ENCODE data around the gene ATXN10.

ATXN10 gene

DNA sequence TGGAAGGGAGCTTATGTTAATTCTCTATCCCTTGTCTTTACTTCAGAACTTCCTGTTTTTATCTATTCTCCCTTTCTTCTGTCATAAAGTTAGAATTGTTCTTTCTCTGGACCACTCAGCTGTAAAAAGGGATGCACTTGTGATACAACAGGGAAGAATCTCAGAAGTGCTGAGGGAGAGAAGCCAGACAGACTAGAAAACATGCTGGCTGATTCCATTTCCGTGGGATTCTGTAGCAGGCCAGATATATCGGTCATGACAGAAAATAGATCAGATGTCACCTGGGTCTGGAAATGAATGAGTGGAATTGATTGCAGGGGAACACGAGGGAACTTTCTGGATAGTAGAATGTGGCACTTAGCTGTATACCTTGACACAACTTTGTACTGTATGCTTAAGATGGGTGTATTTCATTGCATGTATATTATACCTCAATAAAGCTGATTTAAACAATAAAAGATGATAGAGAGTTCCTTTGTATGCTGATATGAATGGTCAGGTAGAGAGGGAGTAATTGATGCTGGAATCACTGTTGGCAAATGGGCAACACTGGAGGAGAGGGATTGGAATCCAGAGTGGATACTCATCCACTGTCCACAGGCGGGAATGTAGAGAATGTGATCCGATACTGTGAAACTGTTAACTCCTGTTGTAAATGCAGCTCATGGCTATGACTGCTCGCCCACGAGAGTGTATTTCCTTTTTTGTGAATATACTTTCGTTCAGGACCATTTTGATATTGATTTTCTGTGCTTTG is 59.6 kb downstream of the ATXN10 start:
- Histone ChIP-seq H3K27me3 (ENCODE audit: insufficient read depth, poor library complexity, severe bottlenecking) (no peaks in the 10 kb centered on the region), H3K4me3 (replicated peaks; ENCODE audit: insufficient read depth, low read length) (no peak overlapping the region), H3K27ac (replicated peaks) (no peak overlapping the region)
- TF ChIP-seq CTCF (IDR thresholded peaks at IDR 0.05; ENCODE audit: insufficient read depth, low read length) (no peak), SPI1 (IDR thresholded peaks at IDR 0.05; ENCODE audit: borderline replicate concordance, low read depth) (no peak), POLR2AphosphoS5 (IDR thresholded peaks at IDR 0.05; ENCODE audit: low read depth) (no peak), REST (IDR thresholded peaks at IDR 0.05; ENCODE audit: insufficient replicate concordance, low read depth) (no peak), GABPA (IDR thresholded peaks at IDR 0.05; ENCODE audit: low read depth) (no peak)
- DNase-seq (ENCODE audit: low read depth in 1 of 2, low spot score in 1 of 2), result no peak

GRCh38 chr22:45731798-45732495 is 60.3 kb downstream of the ATXN10 start:
- no peak for TF ChIP-seq SPI1 (IDR thresholded peaks at IDR 0.05; ENCODE audit: borderline replicate concordance, low read depth)
- no peak for TF ChIP-seq GABPA (IDR thresholded peaks at IDR 0.05; ENCODE audit: low read depth)
- no peak for TF ChIP-seq REST (IDR thresholded peaks at IDR 0.05; ENCODE audit: insufficient replicate concordance, low read depth)
- TF ChIP-seq CTCF (IDR thresholded peaks at IDR 0.05; ENCODE audit: insufficient read depth, low read length), result no peak
- DNase-seq (ENCODE audit: low read depth in 1 of 2, low spot score in 1 of 2), result no peak
- Histone ChIP-seq H3K4me3 (replicated peaks; ENCODE audit: insufficient read depth, low read length) (no peak overlapping the region), H3K27me3 (ENCODE audit: insufficient read depth, poor library complexity, severe bottlenecking) (no peaks in the 10 kb centered on the region), H3K27ac (replicated peaks) (no peak overlapping the region)

DNA sequence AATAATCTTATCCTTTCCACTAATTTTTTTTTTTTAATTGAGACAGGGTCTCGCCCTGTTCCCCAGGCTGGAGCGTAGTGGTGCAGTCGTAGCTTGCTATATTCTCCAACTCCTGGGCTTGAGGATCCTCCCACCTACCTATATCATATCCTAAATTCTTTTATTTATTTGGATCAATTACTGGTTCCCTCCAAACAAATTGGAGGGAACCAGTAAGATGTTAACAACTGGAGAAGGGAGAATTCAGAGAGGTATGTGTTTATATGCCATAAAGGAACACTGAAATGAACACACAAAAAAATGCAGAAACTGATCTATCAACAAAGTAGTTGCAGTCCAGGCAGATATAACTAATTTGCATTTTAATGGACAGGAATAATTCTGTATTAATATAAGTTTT is 63.6 kb downstream of the ATXN10 start:
- Histone ChIP-seq H3K27me3 (ENCODE audit: insufficient read depth, poor library complexity, severe bottlenecking) (no peaks in the 10 kb centered on the region), H3K4me3 (replicated peaks; ENCODE audit: insufficient read depth, low read length) (no peak overlapping the region), H3K27ac (replicated peaks) (no peak overlapping the region)
- no peak for DNase-seq (ENCODE audit: low read depth in 1 of 2, low spot score in 1 of 2)
- TF ChIP-seq GABPA (IDR thresholded peaks at IDR 0.05; ENCODE audit: low read depth) (no peak), REST (IDR thresholded peaks at IDR 0.05; ENCODE audit: insufficient replicate concordance, low read depth) (no peak), CTCF (IDR thresholded peaks at IDR 0.05; ENCODE audit: insufficient read depth, low read length) (no peak), POLR2AphosphoS5 (IDR thresholded peaks at IDR 0.05; ENCODE audit: low read depth) (no peak), SPI1 (IDR thresholded peaks at IDR 0.05; ENCODE audit: borderline replicate concordance, low read depth) (no peak)

Measured in HL-60 (cell line).